Suprapubic skin (tissue), 4 donors: ENCODE data around the gene MTG2. TPM values are rescaled to one million over a fixed set of nuclear protein-coding genes. Genes with fewer than 3 reads are reported as not detected.

ENCODE experiments used
- DNase-seq, 2 donors: peaks; one replicate each; pipeline ENCODE4 v3.0.0-alpha.2; 2019; ENCODE audit warnings: low spot score in 2 of 2
- H3K27ac ChIP-seq: fragments of 200-600 bp; sonication (generic); one replicate; pipeline ENCODE4 v1.5.1; 2019
- H3K27me3 ChIP-seq: fragments of 200-600 bp; sonication (generic); one replicate; pipeline ENCODE4 v1.5.1; 2019
- H3K36me3 ChIP-seq: fragments of 200-600 bp; sonication (generic); one replicate; pipeline ENCODE4 v1.5.1; 2019
- H3K4me1 ChIP-seq: fragments of 200-600 bp; sonication (generic); one replicate; pipeline ENCODE4 v1.5.1; 2019
- H3K4me3 ChIP-seq: fragments of 200-600 bp; sonication (generic); one replicate; pipeline ENCODE4 v1.5.1; 2019; ENCODE audit warnings: mild to moderate bottlenecking
- H3K9me3 ChIP-seq: fragments of 200-600 bp; sonication (generic); one replicate; pipeline ENCODE4 v1.5.1; 2019
- EP300 ChIP-seq: sonication (generic); formaldehyde crosslinking; IDR thresholded peaks from one replicate; pipeline ENCODE4 v1.6.1; 2017; ENCODE audit warnings: antibody characterized with exemption
- POLR2A ChIP-seq, 2 donors: fragments of 450-650 bp; IDR thresholded peaks; one replicate each; pipeline ENCODE4 v1.6.1; 2017; ENCODE audit warnings: antibody characterized with exemption in 2 of 2, mild to moderate bottlenecking in 2 of 2, moderate library complexity in 2 of 2
- POLR2AphosphoS5 ChIP-seq, 3 donors: sonication (generic); formaldehyde crosslinking; IDR thresholded peaks; one replicate each; pipeline ENCODE4 v1.6.1; 2017; ENCODE audit warnings: antibody characterized with exemption in 3 of 3
- WGBS: methylation state at CpG from one replicate; pipeline ENCODE4 v1.1.5; 2018; 5-methylcytosine and 5-hydroxymethylcytosine counted together
- total RNA-seq, 4 donors: library from RNA; depleted of rRNA; stranded (reverse); fragments of >200 nt; gene quantifications; one replicate each; pipeline ENCODE4 v1.1.0, GENCODE V29; 2016
- TF ChIP-seq, protein P1 (sequence below), 2 donors: fragments of 200-600 bp in 1 of 2; fragments of 450-650 bp in 1 of 2; sonication (generic) in 1 of 2; IDR thresholded peaks; one replicate each; pipeline ENCODE4 v1.5.1; 2016 to 2019; ENCODE audit warnings: antibody characterized with exemption in 2 of 2, mild to moderate bottlenecking in 1 of 2, moderate library complexity in 1 of 2

Gene MTG2
- total RNA-seq, 4 donors from 2014 or later, result 19.1 to 43.0 (median 30.3) TPM

DNA sequence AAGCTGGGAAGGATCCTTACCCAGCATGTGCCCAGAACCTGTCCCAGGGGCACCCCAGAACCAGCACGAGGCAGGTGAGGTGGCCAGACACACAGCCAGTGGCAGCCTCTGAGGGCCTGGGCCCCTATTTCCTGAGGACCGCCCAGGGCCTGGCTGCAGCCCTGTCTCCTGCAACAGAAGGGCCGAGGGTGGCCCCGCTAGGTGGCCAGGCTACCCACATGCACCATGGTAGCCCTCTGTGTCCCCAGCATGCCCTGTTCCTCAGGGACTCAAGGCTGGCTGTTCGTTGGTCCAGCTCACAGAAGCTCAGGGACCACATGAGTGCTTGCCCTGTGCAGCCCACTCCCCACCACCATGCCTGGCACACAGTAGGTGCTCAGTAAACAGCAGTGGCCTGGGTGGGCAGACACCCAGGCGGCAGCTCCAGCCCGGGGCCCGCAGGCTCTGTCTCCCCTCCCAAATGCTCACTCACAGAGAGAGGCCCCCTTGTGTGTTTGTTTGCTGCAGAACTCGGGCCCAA is 29.0 kb downstream of the MTG2 start:
- H3K4me3 ChIP-seq, result no peak overlapping the region
- 88% methylated on average over 3 of the region's 9 CpGs for WGBS
- DNase-seq, result no peak
- H3K9me3 ChIP-seq, result no peaks in the 10 kb centered on the region
- no peaks in the 10 kb centered on the region for H3K36me3 ChIP-seq
- TF ChIP-seq, protein P1, sequence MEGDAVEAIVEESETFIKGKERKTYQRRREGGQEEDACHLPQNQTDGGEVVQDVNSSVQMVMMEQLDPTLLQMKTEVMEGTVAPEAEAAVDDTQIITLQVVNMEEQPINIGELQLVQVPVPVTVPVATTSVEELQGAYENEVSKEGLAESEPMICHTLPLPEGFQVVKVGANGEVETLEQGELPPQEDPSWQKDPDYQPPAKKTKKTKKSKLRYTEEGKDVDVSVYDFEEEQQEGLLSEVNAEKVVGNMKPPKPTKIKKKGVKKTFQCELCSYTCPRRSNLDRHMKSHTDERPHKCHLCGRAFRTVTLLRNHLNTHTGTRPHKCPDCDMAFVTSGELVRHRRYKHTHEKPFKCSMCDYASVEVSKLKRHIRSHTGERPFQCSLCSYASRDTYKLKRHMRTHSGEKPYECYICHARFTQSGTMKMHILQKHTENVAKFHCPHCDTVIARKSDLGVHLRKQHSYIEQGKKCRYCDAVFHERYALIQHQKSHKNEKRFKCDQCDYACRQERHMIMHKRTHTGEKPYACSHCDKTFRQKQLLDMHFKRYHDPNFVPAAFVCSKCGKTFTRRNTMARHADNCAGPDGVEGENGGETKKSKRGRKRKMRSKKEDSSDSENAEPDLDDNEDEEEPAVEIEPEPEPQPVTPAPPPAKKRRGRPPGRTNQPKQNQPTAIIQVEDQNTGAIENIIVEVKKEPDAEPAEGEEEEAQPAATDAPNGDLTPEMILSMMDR (IDR thresholded peaks at IDR 0.05), result no peak
- no peak for TF ChIP-seq POLR2A (IDR thresholded peaks at IDR 0.05)
- TF ChIP-seq EP300, result no peak
- no peak for TF ChIP-seq POLR2AphosphoS5 (IDR thresholded peaks at IDR 0.05)
- H3K27me3 ChIP-seq, result peaks cover 76% of the 10 kb centered on the region
- H3K4me1 ChIP-seq, result no peaks in the 10 kb centered on the region
- no peak overlapping the region for H3K27ac ChIP-seq

GRCh38 chr20:62212299-62212698 is 29.5 kb downstream of the MTG2 start:
- no CpG with 5 or more reads among the region's 10 CpGs for WGBS

GRCh38 chr20:62214067-62214466 is 31.2 kb downstream of the MTG2 start:
- DNase-seq, result no peak
- Histone ChIP-seq H3K27me3 (peaks cover 90% of the 10 kb centered on the region), H3K36me3 (no peaks in the 10 kb centered on the region), H3K4me1 (peaks cover 3% of the 10 kb centered on the region), H3K27ac (no peak overlapping the region), H3K9me3 (no peaks in the 10 kb centered on the region), H3K4me3 (no peak overlapping the region)
- WGBS, result 35% methylated on average over 7 of the region's 12 CpGs
- TF ChIP-seq, protein P1 (IDR thresholded peaks at IDR 0.05), result no peak
- TF ChIP-seq POLR2A (IDR thresholded peaks at IDR 0.05), result no peak
- TF ChIP-seq EP300, result no peak
- TF ChIP-seq POLR2AphosphoS5 (IDR thresholded peaks at IDR 0.05), result no peak

More at GRCh38 chr20:62212299-62212698, 29.5 kb downstream of the MTG2 start:
- Histone ChIP-seq H3K36me3 (no peaks in the 10 kb centered on the region), H3K4me3 (no peak overlapping the region), H3K27me3 (peaks cover 80% of the 10 kb centered on the region), H3K9me3 (no peaks in the 10 kb centered on the region), H3K4me1 (no peaks in the 10 kb centered on the region), H3K27ac (no peak overlapping the region)
- no peak for DNase-seq
- TF ChIP-seq, protein P1 (IDR thresholded peaks at IDR 0.05), result no peak
- no peak for TF ChIP-seq EP300

DNA sequence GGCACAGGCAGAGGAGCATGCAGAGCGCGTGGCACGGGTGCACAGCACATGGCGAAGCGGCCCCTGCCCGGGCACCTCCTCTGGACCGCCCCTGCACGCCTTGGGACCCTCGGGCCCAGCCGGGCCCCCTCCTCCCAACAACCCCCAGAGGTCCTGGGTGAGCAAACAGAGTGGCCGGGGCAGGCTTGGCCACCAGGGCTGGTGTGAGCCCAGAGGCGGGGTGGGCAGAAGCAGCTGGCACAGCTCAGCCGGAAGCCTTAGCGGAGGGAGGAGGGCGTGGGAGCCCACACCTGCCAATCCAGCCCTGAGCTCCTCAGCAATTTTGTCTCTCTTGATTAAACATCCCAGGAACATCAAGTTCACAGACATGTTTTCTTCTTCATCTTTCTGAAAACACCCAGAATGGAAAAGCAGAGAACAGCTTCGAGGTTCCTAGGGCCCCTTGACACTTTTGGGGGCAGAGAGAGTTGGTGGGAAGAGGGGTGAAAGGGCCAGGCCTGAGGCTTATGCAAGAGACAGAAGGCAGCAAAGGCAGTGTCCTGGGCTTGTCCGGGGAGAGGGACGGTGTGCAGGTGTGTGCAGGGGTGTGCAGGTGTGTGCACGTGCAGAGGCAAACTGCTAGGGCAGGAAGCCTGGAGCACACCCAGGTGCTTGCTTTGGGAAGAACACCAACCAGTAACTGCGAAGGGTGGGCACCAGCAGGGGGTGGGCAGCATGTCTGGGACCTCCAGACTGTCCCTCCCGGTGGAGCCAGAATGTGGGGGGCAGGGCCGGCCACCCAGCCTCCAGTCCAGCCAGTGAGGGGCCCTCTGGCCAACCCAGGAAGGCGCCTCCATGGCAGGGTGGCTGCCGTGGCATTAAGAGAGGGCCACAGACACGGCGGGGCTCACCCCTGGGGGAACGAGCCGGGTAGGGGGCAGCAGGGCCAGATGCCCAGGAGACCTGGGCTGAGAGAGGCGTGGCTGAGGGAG is 32.5 kb downstream of the MTG2 start:
- H3K9me3 ChIP-seq, result no peaks in the 10 kb centered on the region
- no peak for TF ChIP-seq POLR2A (IDR thresholded peaks at IDR 0.05)
- TF ChIP-seq EP300, result no peak
- no peak for TF ChIP-seq POLR2AphosphoS5 (IDR thresholded peaks at IDR 0.05)
- TF ChIP-seq, protein P1 (IDR thresholded peaks at IDR 0.05), result no peak
- no peak for DNase-seq
- H3K4me3 ChIP-seq, result no peak overlapping the region
- peaks cover 91% of the 10 kb centered on the region for H3K27me3 ChIP-seq
- H3K4me1 ChIP-seq, result peaks cover 14% of the 10 kb centered on the region
- H3K36me3 ChIP-seq, result no peaks in the 10 kb centered on the region
- WGBS, result 75% methylated on average over 15 of the region's 29 CpGs
- H3K27ac ChIP-seq, result no peak overlapping the region

GRCh38 chr20:62215991-62216635 is 33.3 kb downstream of the MTG2 start:
- Histone ChIP-seq H3K27me3 (peaks cover 91% of the 10 kb centered on the region), H3K36me3 (no peaks in the 10 kb centered on the region), H3K4me1 (peaks cover 21% of the 10 kb centered on the region), H3K27ac (no peak overlapping the region), H3K4me3 (no peak overlapping the region), H3K9me3 (no peaks in the 10 kb centered on the region)
- DNase-seq, result no peak
- WGBS, result 70% methylated on average over 18 of the region's 40 CpGs
- no peak for TF ChIP-seq EP300
- TF ChIP-seq, protein P1 (IDR thresholded peaks at IDR 0.05), result no peak
- no peak for TF ChIP-seq POLR2A (IDR thresholded peaks at IDR 0.05)
- TF ChIP-seq POLR2AphosphoS5 (IDR thresholded peaks at IDR 0.05), result no peak
